Testis (tissue), 3 donors: ENCODE measurements around the gene HLA-DPA1. TPM values are rescaled to one million over a fixed set of nuclear protein-coding genes. Genes with fewer than 3 reads are reported as not detected.

ENCODE experiments used
- DNase-seq: peaks from one replicate; pipeline ENCODE4 v3.0.0-alpha.2; 2019
- H3K27ac ChIP-seq, 2 donors: fragments of 200-600 bp; sonication (generic); one replicate each; pipeline ENCODE4 v1.5.1; 2019
- H3K27me3 ChIP-seq: fragments of 200-600 bp; sonication (generic); one replicate; pipeline ENCODE4 v1.5.1; 2019
- H3K36me3 ChIP-seq: fragments of 200-600 bp; sonication (generic); one replicate; pipeline ENCODE4 v1.5.1; 2017; ENCODE audit warnings: low read depth; ENCODE audit errors: missing control alignments
- H3K4me1 ChIP-seq: fragments of 200-600 bp; sonication (generic); one replicate; pipeline ENCODE4 v1.5.1; 2019
- H3K4me3 ChIP-seq, 2 donors: fragments of 200-600 bp; sonication (generic); one replicate each; pipeline ENCODE4 v1.5.1; 2017 to 2019
- H3K9me3 ChIP-seq: fragments of 200-600 bp; sonication (generic); one replicate; pipeline ENCODE4 v1.5.1; 2017
- CTCF ChIP-seq, 3 experiments: fragments of 450-650 bp in 2 of 3; fragments of 200-600 bp in 1 of 3; sonication (generic) in 1 of 3; IDR thresholded peaks; one replicate each; pipeline ENCODE4 v1.5.1; 2016 to 2019; ENCODE audit warnings: antibody characterized with exemption in 3 of 3, mild to moderate bottlenecking in 2 of 3, moderate library complexity in 1 of 3
- POLR2A ChIP-seq: fragments of 450-650 bp; IDR thresholded peaks from one replicate; pipeline ENCODE4 v1.6.1; 2017; ENCODE audit warnings: antibody characterized with exemption, mild to moderate bottlenecking, moderate library complexity
- WGBS, 2 donors: methylation state at CpG; one replicate each; pipeline ENCODE4 v1.1.5; 2018; 5-methylcytosine and 5-hydroxymethylcytosine counted together
- intact Hi-C: fragments of 100-400 bp; cut with DNase I; formaldehyde crosslinking; loops from one replicate; pipeline ENCODE4 v1.15.1; 2023; ENCODE audit warnings: low total_unique reads
- polyA plus RNA-seq: library from polyadenylated mRNA; stranded (reverse); fragments of 350-450 nt; fragmentation: Illumina TruSeq; extraction: RNeasy Lipid Tissue Mini Kit (QIAGEN cat#74804); gene quantifications from one replicate; pipeline ENCODE4 v1.2.3, GENCODE V29; 2014; ENCODE audit warnings: low read depth, low replicate concordance; ENCODE audit not compliant: insufficient read depth
- total RNA-seq, 2 donors: library from RNA; depleted of rRNA; stranded (reverse); fragments of >200 nt; gene quantifications; one replicate each; pipeline ENCODE4 v1.2.3, GENCODE V29; 2016

The HLA-DPA1 gene
- total and polyA plus RNA-seq, 3 donors from 2014 or later: 26.5 to 143 (median 48.9) TPM

- H3K9me3 ChIP-seq: no peaks in the 10 kb centered on the region
- no peak for DNase-seq
- TF ChIP-seq POLR2A: no peak
- no peaks in the 10 kb centered on the region for H3K36me3 ChIP-seq
- no peaks in the 10 kb centered on the region for H3K27me3 ChIP-seq
- H3K4me3 ChIP-seq: no peak overlapping the region
- intact Hi-C loops: no loop called here
- no peaks in the 10 kb centered on the region for H3K4me1 ChIP-seq
- WGBS, 2 donors: 90 to 96% methylated on average over 2 to 3 of the region's 3 CpGs
- H3K27ac ChIP-seq: no peak overlapping the region
These were observed 18.9 kb upstream of the HLA-DPA1 start for GRCh38 chr6:33092385-33092784.

- Histone ChIP-seq H3K4me1 (no peaks in the 10 kb centered on the region), H3K27ac (no peak overlapping the region), H3K27me3 (no peaks in the 10 kb centered on the region), H3K36me3 (no peaks in the 10 kb centered on the region), H3K9me3 (no peaks in the 10 kb centered on the region), H3K4me3 (no peak overlapping the region)
- no peak for DNase-seq
- 52 to 58% methylated on average over 6 to 9 of the region's 9 CpGs for WGBS, 2 donors
- TF ChIP-seq POLR2A (no peak), CTCF (IDR thresholded peaks at IDR 0.05) (peak in 1 of 3 experiments; percentile 3)
- intact Hi-C loops: no loop called here
These were observed 18.5 kb upstream of the HLA-DPA1 start for GRCh38 chr6:33091957-33092356.

- Histone ChIP-seq H3K36me3 (no peaks in the 10 kb centered on the region), H3K27me3 (no peaks in the 10 kb centered on the region), H3K4me3 (no peak overlapping the region), H3K9me3 (no peaks in the 10 kb centered on the region), H3K4me1 (no peaks in the 10 kb centered on the region), H3K27ac (no peak overlapping the region)
- intact Hi-C loops: no loop called here
- TF ChIP-seq POLR2A (no peak), CTCF (IDR thresholded peaks at IDR 0.05) (no peak)
- WGBS, 2 donors: 64 to 77% methylated on average over 6 of the region's 6 CpGs
- no peak for DNase-seq
These were observed 15.6 kb upstream of the HLA-DPA1 start for GRCh38 chr6:33088931-33089620.

- intact Hi-C loops: no loop called here
- DNase-seq: no peak
- H3K36me3 ChIP-seq: no peaks in the 10 kb centered on the region
- no peak overlapping the region for H3K27ac ChIP-seq
- WGBS, 2 donors: 75 to 90% methylated on average over 3 of the region's 3 CpGs
- H3K9me3 ChIP-seq: no peaks in the 10 kb centered on the region
- TF ChIP-seq POLR2A: no peak
- no peak for TF ChIP-seq CTCF (IDR thresholded peaks at IDR 0.05)
- no peak overlapping the region for H3K4me3 ChIP-seq
- H3K27me3 ChIP-seq: no peaks in the 10 kb centered on the region
- H3K4me1 ChIP-seq: no peaks in the 10 kb centered on the region
These were observed 14.9 kb upstream of the HLA-DPA1 start for GRCh38 chr6:33088258-33088930.

- H3K27ac ChIP-seq: no peak overlapping the region
- no peak for DNase-seq
These were observed 12.2 kb upstream of the HLA-DPA1 start for GRCh38 chr6:33085627-33086026.

More at GRCh38 chr6:33085627-33086026, 12.2 kb upstream of the HLA-DPA1 start:
- Histone ChIP-seq H3K27me3 (no peaks in the 10 kb centered on the region), H3K4me3 (no peak overlapping the region), H3K4me1 (no peaks in the 10 kb centered on the region), H3K9me3 (no peaks in the 10 kb centered on the region), H3K36me3 (no peaks in the 10 kb centered on the region)
- TF ChIP-seq CTCF (IDR thresholded peaks at IDR 0.05) (no peak), POLR2A (no peak)
- intact Hi-C loops: no loop called here
- WGBS, 2 donors: 86 to 94% methylated on average over 8 of the region's 8 CpGs
